ENCODE measurements around the gene XRCC4. TPM values are rescaled to one million over a fixed set of nuclear protein-coding genes. Genes with fewer than 3 reads are reported as not detected.
"Not testable (repeated sequence)": the region's sequence is repeated elsewhere in the genome, so short reads cannot be mapped to it uniquely, and the experiment has no call there.

The XRCC4 gene
- total RNA-seq, 2 experiments from 2014 or later: 9.9 to 10.8 TPM

- ChIA-PET POLR2A (no interaction called here), CTCF (no interaction called here)
These were observed 174.5 kb downstream of the XRCC4 start for GRCh38 chr5:83251849-83252248.

DNA sequence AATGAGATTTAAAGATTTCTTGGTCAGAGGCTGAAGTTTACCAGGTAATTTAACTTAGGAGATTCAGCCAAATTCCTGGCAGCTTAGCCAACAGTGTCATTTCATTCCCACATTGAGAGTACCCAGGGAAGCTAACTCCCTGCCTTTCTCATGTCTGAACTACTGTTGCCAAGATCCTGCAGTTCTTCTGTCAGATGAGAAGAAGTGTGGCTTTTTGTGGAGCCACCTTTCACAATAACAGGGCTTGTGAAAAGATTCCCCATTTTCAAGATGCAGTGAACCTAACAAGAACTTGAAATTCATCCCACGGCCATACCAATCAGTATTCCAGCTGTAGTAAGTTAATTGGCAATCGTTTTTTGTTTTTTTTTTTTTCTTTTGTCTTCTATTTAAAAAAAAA is 176.4 kb downstream of the XRCC4 start:
- ChIA-PET POLR2A (no interaction called here), CTCF (no interaction called here)

GRCh38 chr5:83255268-83255667 is 177.9 kb downstream of the XRCC4 start:
- ChIA-PET POLR2A (no interaction called here), CTCF (no interaction called here)

DNA sequence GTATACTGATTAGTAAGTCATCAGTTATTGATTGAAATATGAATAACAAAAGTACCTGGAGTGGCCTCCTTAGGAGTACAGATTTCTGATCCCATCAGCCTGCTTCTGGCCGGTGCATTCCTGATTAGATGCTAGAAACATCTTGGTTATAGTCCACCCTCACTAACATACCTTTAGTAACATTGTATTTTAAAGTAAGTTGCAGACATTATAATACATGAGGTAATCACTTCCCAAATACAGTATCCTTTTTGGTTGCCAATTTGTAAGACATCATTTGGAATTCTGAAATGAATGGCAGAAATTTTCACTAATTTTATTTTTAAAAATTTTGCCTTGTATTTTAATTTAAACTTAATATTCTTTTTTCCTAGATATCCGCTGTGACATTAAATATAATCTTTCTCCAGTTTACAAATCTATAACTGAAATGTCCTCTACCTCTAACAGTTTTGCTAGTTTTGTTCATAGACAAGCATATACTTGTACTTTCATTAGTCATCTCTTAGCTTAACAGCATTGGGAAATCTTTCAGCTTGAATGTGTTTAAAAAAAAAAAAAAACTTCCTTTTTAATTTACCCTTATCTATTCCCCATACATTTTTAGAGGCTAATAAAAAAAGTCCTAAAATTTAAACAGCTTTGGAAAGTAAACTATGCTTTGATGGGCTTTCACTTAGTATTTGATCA is 178.9 kb downstream of the XRCC4 start:
- POLR2A ChIA-PET: no interaction called here
- CTCF ChIA-PET: no interaction called here

- POLR2A ChIA-PET: not testable (repeated sequence)
These were observed 180.3 kb downstream of the XRCC4 start for GRCh38 chr5:83257684-83258083.

GRCh38 chr5:83265318-83265717 is 188.0 kb downstream of the XRCC4 start:
- ChIA-PET CTCF (no interaction called here), POLR2A (no interaction called here)

More at GRCh38 chr5:83257684-83258083, 180.3 kb downstream of the XRCC4 start:
- CTCF ChIA-PET: not testable (repeated sequence)

DNA sequence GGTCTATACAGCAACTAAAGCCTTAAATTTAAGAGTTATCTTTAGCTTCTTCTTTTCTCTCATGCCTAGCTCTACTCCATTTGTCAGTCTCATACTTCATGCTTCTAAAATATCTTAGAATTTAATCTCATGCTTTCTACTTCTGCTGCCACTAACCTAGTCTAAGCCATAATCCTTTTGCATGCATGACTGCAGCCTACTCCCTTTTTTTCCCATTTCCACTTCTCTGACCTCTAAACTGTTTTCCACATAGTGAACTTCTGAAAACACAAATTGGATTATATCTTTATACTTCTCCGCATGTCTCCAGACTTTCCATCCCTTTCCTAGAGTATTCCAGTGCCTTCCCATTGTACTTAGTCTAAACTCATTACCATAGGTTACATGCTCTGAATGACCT is 193.0 kb downstream of the XRCC4 start:
- ChIA-PET CTCF (no interaction called here), POLR2A (no interaction called here)

DNA sequence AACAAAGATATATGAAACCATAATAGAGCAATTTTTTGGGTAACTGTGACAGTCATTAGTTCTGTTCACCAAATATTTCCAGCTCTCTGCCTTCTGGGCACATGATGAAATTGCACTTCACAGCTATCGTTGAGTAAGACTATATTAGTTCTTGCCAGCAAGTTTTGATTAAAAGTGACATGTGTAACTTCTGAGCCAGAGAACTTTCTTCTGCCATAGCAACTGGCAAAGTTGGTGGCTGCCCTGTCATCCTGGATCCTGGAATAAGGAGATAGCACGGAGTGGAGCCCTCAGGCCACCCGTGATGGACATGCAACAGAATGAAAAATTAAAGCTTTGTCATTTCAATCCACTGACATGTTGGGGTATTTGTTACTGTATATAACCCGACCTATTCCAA is 199.8 kb downstream of the XRCC4 start:
- ChIA-PET CTCF (no interaction called here), POLR2A (no interaction called here)

- ChIA-PET POLR2A (no interaction called here), CTCF (no interaction called here)
These were observed 200.6 kb downstream of the XRCC4 start for GRCh38 chr5:83277953-83278352.

- POLR2A ChIA-PET: no interaction called here
These were observed 203.8 kb downstream of the XRCC4 start for GRCh38 chr5:83281176-83281575.

DNA sequence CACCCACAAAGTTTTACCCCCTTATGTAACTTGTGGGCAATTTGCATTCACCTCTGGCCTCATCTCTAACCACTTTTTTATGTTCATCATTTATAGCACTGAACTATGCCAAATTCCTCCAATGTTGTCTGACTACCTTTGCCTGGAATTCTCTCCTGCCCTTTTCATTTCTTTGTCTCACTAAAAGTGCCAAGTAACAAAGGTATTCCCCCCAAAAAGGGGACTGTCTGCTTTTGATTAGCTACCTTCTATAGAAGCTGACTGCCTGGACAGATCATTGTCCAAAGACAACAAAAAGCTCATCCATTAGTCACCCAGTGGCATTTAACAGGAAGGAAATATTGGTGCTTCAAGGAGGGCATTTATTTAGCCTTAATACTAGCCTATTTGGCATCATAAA is 204.3 kb downstream of the XRCC4 start:
- ChIA-PET POLR2A (no interaction called here), CTCF (no interaction called here)

More at GRCh38 chr5:83281176-83281575, 203.8 kb downstream of the XRCC4 start:
- CTCF ChIA-PET: no interaction called here

- POLR2A ChIA-PET: no interaction called here
- CTCF ChIA-PET: no interaction called here
These were observed 206.4 kb downstream of the XRCC4 start for GRCh38 chr5:83283761-83284160.

- ChIA-PET CTCF (no interaction called here), POLR2A (no interaction called here)
These were observed 208.5 kb downstream of the XRCC4 start for GRCh38 chr5:83285661-83286398.

DNA sequence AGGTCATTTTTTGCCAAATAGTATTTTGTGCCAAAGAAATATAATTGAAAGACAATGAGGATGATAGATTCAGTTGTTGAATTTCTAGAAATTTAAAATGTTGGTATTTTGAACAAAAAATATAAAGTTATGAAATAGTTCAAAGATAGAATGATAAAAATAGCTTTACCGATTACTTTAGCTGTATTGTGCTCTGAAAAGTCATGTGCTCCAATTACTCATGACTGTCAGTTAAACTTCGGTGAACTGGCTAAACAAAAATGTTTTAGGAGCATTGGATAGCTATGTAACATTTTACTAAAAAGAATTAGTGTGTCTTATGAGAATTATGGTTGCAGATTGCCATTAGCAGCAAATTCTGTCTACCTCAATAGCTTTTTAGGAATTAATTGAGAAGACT is 216.9 kb downstream of the XRCC4 start:
- CTCF ChIA-PET: no interaction called here

GRCh38 chr5:83299353-83299752 is 222.0 kb downstream of the XRCC4 start:
- ChIA-PET POLR2A (no interaction called here), CTCF (no interaction called here)

More for the DNA sequence above, 216.9 kb downstream of the XRCC4 start:
- POLR2A ChIA-PET: no interaction called here

GRCh38 chr5:83306572-83307241 is 229.4 kb downstream of the XRCC4 start:
- POLR2A ChIA-PET: no interaction called here
- CTCF ChIA-PET: no interaction called here

- ChIA-PET POLR2A (no interaction called here), CTCF (no interaction called here)
These were observed 235.3 kb downstream of the XRCC4 start for GRCh38 chr5:83312663-83313062.

GRCh38 chr5:83313436-83313835 is 236.1 kb downstream of the XRCC4 start:
- CTCF ChIA-PET: no interaction called here
- POLR2A ChIA-PET: no interaction called here

DNA sequence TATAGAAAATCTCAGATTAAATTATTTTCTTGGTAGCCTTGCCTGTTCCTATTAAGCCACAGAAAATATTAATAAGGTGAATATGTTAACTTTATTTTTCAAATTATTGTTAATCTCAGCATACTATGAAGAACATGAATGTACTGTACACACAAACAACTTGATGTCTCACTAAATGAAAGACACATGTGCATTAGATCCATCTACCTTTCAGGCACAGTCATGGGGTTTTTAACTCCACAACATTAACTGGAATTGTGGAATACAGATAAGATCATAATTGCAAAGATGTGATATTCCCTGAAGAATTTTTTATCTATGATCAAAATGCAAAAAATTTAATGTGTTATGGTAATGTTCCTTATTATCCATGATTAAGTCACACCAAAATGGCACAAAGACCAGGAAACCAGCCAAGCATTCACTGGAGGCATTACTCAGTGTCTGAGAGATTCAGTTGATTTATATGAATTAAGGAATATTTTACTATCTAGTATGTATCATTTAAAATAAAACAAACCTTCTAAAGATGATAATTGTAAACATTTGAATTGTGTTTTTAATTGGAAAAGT is 244.2 kb downstream of the XRCC4 start:
- CTCF ChIA-PET: no interaction called here
- POLR2A ChIA-PET: no interaction called here

- POLR2A ChIA-PET: no interaction called here
- CTCF ChIA-PET: no interaction called here
These were observed 245.1 kb downstream of the XRCC4 start for GRCh38 chr5:83322273-83322924.
